HEK293 (cell line): Measurements from ENCODE around the gene TMEM255A.

Experiments
- FEZF1 ChIP-seq: fragments of 450-650 bp; formaldehyde crosslinking; IDR thresholded peaks from 2 replicates; pipeline ENCODE4 v1.5.1; 2016; ENCODE audit warnings: missing biosample characterization, missing genetic modification characterization
- GFI1B ChIP-seq: fragments of 450-650 bp; formaldehyde crosslinking; IDR thresholded peaks from 2 replicates; pipeline ENCODE4 v1.5.1; 2016; ENCODE audit warnings: missing biosample characterization, missing genetic modification characterization
- KLF7 ChIP-seq: fragments of 450-650 bp; formaldehyde crosslinking; IDR thresholded peaks from 2 replicates; pipeline ENCODE4 v1.5.1; 2016; ENCODE audit warnings: missing biosample characterization, missing genetic modification characterization, borderline replicate concordance
- SCRT1 ChIP-seq: fragments of 450-650 bp; formaldehyde crosslinking; IDR thresholded peaks from 2 replicates; pipeline ENCODE4 v1.5.1; 2016; ENCODE audit warnings: missing biosample characterization, missing genetic modification characterization, borderline replicate concordance
- SP2 ChIP-seq: fragments of 450-650 bp; formaldehyde crosslinking; IDR thresholded peaks from 2 replicates; pipeline ENCODE4 v1.5.1; 2016; ENCODE audit warnings: missing biosample characterization, missing genetic modification characterization
- ZFP37 ChIP-seq: fragments of 450-650 bp; formaldehyde crosslinking; IDR thresholded peaks from 2 replicates; pipeline ENCODE4 v1.5.1; 2016; ENCODE audit warnings: missing biosample characterization, missing genetic modification characterization
- ZFP41 ChIP-seq: fragments of 450-650 bp; formaldehyde crosslinking; IDR thresholded peaks from 2 replicates; pipeline ENCODE4 v1.5.1; 2016; ENCODE audit warnings: missing biosample characterization, missing genetic modification characterization, borderline replicate concordance
- ZNF121 ChIP-seq: fragments of 450-650 bp; formaldehyde crosslinking; IDR thresholded peaks from 2 replicates; pipeline ENCODE4 v1.5.1; 2016; ENCODE audit warnings: missing biosample characterization, missing genetic modification characterization
- ZNF132 ChIP-seq: fragments of 450-650 bp; formaldehyde crosslinking; IDR thresholded peaks from 2 replicates; pipeline ENCODE4 v1.5.1; 2017; ENCODE audit warnings: missing biosample characterization, missing genetic modification characterization, borderline replicate concordance
- ZNF16 ChIP-seq: fragments of 450-650 bp; formaldehyde crosslinking; IDR thresholded peaks from 2 replicates; pipeline ENCODE4 v1.5.1; 2016; ENCODE audit warnings: low read depth, missing biosample characterization, missing genetic modification characterization
- ZNF324 ChIP-seq: fragments of 450-650 bp; formaldehyde crosslinking; IDR thresholded peaks from 2 replicates; pipeline ENCODE4 v1.5.1; 2016; ENCODE audit warnings: missing biosample characterization, missing genetic modification characterization
- ZNF391 ChIP-seq: fragments of 450-650 bp; formaldehyde crosslinking; IDR thresholded peaks from 2 replicates; pipeline ENCODE4 v1.5.1; 2016; ENCODE audit warnings: low read depth, missing biosample characterization, missing genetic modification characterization, borderline replicate concordance
- ZNF529 ChIP-seq: fragments of 450-650 bp; formaldehyde crosslinking; IDR thresholded peaks from 2 replicates; pipeline ENCODE4 v1.5.1; 2017; ENCODE audit warnings: missing genetic modification characterization, missing biosample characterization; ENCODE audit not compliant: insufficient replicate concordance
- ZNF596 ChIP-seq: fragments of 450-650 bp; IDR thresholded peaks from 2 replicates; pipeline ENCODE4 v1.5.0; 2018; ENCODE audit warnings: missing biosample characterization, mild to moderate bottlenecking, missing genetic modification characterization, moderate library complexity
- ZNF610 ChIP-seq: fragments of 450-650 bp; formaldehyde crosslinking; IDR thresholded peaks from 2 replicates; pipeline ENCODE4 v1.5.1; 2016; ENCODE audit warnings: missing biosample characterization, missing genetic modification characterization, borderline replicate concordance
- ZNF670 ChIP-seq: fragments of 450-650 bp; formaldehyde crosslinking; IDR thresholded peaks from 2 replicates; pipeline ENCODE4 v1.5.1; 2016; ENCODE audit warnings: missing biosample characterization, missing genetic modification characterization, low read depth
- ZSCAN16 ChIP-seq: fragments of 450-650 bp; formaldehyde crosslinking; IDR thresholded peaks from 2 replicates; pipeline ENCODE4 v1.5.1; 2016; ENCODE audit warnings: missing biosample characterization, missing genetic modification characterization
- ZXDB ChIP-seq: fragments of 450-650 bp; formaldehyde crosslinking; IDR thresholded peaks from 2 replicates; pipeline ENCODE4 v1.5.1; 2016; ENCODE audit warnings: missing biosample characterization, missing genetic modification characterization
- TF ChIP-seq, protein P1 (sequence below): fragments of 450-650 bp; formaldehyde crosslinking; IDR thresholded peaks from 2 replicates; pipeline ENCODE4 v1.5.1; 2016; ENCODE audit warnings: missing biosample characterization, missing genetic modification characterization, low read depth
- TF ChIP-seq, protein P2 (sequence below): fragments of 450-650 bp; formaldehyde crosslinking; IDR thresholded peaks from 2 replicates; pipeline ENCODE4 v1.5.1; 2017; ENCODE audit warnings: missing biosample characterization, mild to moderate bottlenecking, missing genetic modification characterization, moderate library complexity
- TF ChIP-seq, protein P3 (sequence below): fragments of 450-650 bp; formaldehyde crosslinking; IDR thresholded peaks from 2 replicates; pipeline ENCODE4 v1.5.1; 2016; ENCODE audit warnings: missing biosample characterization, missing genetic modification characterization
- TF ChIP-seq, protein P4 (sequence below): sonication (generic); formaldehyde crosslinking; IDR thresholded peaks from 2 replicates; pipeline ENCODE4 v1.8.1; 2022; ENCODE audit warnings: mild to moderate bottlenecking, moderate library complexity, missing genetic modification reagents
- TF ChIP-seq, protein P5 (sequence below): fragments of 450-650 bp; formaldehyde crosslinking; IDR thresholded peaks from 2 replicates; pipeline ENCODE4 v1.5.1; 2016; ENCODE audit warnings: missing biosample characterization, missing genetic modification characterization, low read depth
- TF ChIP-seq, protein P6 (sequence below): fragments of 450-650 bp; formaldehyde crosslinking; conservative IDR thresholded peaks from 2 replicates; pipeline ENCODE4 v1.5.1; 2016; ENCODE audit warnings: low read depth, missing biosample characterization, missing genetic modification characterization

The TMEM255A gene

DNA sequence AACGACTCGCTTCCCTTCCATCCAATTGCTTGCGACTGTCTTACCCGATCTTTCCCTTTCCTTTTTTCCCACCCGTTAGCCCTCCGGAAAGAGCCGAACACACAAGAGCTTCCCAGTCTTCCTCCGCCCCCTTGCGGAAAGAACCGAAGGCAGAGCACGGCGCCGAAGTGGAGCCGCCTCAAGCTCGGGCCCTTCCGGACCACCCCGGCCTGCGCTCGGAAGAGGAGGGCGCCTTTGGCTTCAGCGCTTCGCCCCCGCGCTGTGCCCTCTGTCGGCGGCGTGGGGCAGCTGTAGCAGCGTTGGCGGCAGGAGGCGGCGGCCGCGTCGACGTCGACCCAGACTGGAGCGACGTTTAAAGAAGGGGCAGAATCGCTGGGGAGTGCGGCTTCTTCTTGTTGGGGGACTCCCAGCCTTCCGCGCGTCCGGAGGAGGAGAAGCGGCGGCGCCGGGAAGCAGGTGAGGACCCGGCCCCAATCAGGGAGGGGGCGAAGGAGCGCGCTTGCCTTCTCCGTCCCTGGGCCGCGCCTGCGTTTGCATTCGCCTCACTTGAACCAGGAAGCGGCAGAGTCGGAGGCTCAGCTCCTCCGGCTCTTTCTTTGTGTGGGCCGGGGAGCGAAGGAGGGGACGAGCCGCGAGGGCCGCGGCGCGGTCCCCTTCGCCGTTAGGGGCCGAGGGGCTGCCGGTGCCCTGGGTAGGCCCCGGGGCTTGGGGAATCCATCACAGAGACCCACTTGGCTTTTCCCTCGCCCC lies 60.6 kb downstream of the TMEM255A start, which contains the start of gene ZBTB33 (continued):
- TF ChIP-seq ZNF610 (no peak), ZNF132 (tag by site-specific recombination) (no peak), ZNF16 (no peak), ZNF121 (tag by site-specific recombination) (no peak), ZFP41 (tag by site-specific recombination) (no peak), ZSCAN16 (tag by site-specific recombination) (no peak), SP2 (tag by site-specific recombination) (peak; percentile 48), GFI1B (no peak), FEZF1 (tag by site-specific recombination) (no peak), ZNF391 (tag by site-specific recombination) (no peak), ZNF324 (tag by site-specific recombination) (no peak), ZNF670 (tag by site-specific recombination) (no peak), ZFP37 (no peak), ZNF529 (no peak), ZXDB (tag by site-specific recombination) (0 out of 2 replicates have a peak, but pooled peaks have one; percentile 48), ZNF596 (no peak), KLF7 (tag by site-specific recombination) (no peak), SCRT1 (no peak)
- TF ChIP-seq, protein P1, sequence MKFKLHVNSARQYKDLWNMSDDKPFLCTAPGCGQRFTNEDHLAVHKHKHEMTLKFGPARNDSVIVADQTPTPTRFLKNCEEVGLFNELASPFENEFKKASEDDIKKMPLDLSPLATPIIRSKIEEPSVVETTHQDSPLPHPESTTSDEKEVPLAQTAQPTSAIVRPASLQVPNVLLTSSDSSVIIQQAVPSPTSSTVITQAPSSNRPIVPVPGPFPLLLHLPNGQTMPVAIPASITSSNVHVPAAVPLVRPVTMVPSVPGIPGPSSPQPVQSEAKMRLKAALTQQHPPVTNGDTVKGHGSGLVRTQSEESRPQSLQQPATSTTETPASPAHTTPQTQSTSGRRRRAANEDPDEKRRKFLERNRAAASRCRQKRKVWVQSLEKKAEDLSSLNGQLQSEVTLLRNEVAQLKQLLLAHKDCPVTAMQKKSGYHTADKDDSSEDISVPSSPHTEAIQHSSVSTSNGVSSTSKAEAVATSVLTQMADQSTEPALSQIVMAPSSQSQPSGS, result no peak
- TF ChIP-seq, protein P2, sequence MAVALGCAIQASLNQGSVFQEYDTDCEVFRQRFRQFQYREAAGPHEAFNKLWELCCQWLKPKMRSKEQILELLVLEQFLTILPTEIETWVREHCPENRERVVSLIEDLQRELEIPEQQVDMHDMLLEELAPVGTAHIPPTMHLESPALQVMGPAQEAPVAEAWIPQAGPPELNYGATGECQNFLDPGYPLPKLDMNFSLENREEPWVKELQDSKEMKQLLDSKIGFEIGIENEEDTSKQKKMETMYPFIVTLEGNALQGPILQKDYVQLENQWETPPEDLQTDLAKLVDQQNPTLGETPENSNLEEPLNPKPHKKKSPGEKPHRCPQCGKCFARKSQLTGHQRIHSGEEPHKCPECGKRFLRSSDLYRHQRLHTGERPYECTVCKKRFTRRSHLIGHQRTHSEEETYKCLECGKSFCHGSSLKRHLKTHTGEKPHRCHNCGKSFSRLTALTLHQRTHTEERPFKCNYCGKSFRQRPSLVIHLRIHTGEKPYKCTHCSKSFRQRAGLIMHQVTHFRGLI, result no peak
- TF ChIP-seq, protein P3, sequence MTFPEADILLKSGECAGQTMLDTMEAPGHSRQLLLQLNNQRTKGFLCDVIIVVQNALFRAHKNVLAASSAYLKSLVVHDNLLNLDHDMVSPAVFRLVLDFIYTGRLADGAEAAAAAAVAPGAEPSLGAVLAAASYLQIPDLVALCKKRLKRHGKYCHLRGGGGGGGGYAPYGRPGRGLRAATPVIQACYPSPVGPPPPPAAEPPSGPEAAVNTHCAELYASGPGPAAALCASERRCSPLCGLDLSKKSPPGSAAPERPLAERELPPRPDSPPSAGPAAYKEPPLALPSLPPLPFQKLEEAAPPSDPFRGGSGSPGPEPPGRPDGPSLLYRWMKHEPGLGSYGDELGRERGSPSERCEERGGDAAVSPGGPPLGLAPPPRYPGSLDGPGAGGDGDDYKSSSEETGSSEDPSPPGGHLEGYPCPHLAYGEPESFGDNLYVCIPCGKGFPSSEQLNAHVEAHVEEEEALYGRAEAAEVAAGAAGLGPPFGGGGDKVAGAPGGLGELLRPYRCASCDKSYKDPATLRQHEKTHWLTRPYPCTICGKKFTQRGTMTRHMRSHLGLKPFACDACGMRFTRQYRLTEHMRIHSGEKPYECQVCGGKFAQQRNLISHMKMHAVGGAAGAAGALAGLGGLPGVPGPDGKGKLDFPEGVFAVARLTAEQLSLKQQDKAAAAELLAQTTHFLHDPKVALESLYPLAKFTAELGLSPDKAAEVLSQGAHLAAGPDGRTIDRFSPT (tag by site-specific recombination), result peak; percentile 97
- TF ChIP-seq, protein P4, sequence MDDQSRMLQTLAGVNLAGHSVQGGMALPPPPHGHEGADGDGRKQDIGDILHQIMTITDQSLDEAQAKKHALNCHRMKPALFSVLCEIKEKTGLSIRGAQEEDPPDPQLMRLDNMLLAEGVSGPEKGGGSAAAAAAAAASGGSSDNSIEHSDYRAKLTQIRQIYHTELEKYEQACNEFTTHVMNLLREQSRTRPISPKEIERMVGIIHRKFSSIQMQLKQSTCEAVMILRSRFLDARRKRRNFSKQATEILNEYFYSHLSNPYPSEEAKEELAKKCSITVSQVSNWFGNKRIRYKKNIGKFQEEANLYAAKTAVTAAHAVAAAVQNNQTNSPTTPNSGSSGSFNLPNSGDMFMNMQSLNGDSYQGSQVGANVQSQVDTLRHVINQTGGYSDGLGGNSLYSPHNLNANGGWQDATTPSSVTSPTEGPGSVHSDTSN (CRISPR knock-in tag), result no peak
- TF ChIP-seq, protein P5, sequence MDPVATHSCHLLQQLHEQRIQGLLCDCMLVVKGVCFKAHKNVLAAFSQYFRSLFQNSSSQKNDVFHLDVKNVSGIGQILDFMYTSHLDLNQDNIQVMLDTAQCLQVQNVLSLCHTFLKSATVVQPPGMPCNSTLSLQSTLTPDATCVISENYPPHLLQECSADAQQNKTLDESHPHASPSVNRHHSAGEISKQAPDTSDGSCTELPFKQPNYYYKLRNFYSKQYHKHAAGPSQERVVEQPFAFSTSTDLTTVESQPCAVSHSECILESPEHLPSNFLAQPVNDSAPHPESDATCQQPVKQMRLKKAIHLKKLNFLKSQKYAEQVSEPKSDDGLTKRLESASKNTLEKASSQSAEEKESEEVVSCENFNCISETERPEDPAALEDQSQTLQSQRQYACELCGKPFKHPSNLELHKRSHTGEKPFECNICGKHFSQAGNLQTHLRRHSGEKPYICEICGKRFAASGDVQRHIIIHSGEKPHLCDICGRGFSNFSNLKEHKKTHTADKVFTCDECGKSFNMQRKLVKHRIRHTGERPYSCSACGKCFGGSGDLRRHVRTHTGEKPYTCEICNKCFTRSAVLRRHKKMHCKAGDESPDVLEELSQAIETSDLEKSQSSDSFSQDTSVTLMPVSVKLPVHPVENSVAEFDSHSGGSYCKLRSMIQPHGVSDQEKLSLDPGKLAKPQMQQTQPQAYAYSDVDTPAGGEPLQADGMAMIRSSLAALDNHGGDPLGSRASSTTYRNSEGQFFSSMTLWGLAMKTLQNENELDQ (tag by site-specific recombination), result no peak
- TF ChIP-seq, protein P6, sequence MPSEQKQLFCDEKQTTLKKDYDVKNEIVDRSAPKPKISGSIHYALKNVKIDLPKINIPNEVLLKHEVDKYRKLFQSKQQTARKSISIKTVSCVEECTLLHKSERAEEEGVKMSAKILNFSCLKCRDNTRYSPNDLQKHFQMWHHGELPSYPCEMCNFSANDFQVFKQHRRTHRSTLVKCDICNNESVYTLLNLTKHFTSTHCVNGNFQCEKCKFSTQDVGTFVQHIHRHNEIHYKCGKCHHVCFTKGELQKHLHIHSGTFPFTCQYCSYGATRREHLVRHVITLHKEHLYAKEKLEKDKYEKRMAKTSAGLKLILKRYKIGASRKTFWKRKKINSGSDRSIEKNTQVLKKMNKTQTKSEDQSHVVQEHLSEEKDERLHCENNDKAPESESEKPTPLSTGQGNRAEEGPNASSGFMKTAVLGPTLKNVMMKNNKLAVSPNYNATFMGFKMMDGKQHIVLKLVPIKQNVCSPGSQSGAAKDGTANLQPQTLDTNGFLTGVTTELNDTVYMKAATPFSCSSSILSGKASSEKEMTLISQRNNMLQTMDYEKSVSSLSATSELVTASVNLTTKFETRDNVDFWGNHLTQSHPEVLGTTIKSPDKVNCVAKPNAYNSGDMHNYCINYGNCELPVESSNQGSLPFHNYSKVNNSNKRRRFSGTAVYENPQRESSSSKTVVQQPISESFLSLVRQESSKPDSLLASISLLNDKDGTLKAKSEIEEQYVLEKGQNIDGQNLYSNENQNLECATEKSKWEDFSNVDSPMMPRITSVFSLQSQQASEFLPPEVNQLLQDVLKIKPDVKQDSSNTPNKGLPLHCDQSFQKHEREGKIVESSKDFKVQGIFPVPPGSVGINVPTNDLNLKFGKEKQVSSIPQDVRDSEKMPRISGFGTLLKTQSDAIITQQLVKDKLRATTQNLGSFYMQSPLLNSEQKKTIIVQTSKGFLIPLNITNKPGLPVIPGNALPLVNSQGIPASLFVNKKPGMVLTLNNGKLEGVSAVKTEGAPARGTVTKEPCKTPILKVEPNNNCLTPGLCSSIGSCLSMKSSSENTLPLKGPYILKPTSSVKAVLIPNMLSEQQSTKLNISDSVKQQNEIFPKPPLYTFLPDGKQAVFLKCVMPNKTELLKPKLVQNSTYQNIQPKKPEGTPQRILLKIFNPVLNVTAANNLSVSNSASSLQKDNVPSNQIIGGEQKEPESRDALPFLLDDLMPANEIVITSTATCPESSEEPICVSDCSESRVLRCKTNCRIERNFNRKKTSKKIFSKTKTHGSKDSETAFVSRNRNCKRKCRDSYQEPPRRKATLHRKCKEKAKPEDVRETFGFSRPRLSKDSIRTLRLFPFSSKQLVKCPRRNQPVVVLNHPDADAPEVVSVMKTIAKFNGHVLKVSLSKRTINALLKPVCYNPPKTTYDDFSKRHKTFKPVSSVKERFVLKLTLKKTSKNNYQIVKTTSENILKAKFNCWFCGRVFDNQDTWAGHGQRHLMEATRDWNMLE (tag by site-specific recombination), result no peak
